ENCODE data around the gene ATG12.
"Not testable (repeated sequence)": the region's sequence is repeated elsewhere in the genome, so short reads cannot be mapped to it uniquely, and the experiment has no call there.

Gene ATG12

DNA sequence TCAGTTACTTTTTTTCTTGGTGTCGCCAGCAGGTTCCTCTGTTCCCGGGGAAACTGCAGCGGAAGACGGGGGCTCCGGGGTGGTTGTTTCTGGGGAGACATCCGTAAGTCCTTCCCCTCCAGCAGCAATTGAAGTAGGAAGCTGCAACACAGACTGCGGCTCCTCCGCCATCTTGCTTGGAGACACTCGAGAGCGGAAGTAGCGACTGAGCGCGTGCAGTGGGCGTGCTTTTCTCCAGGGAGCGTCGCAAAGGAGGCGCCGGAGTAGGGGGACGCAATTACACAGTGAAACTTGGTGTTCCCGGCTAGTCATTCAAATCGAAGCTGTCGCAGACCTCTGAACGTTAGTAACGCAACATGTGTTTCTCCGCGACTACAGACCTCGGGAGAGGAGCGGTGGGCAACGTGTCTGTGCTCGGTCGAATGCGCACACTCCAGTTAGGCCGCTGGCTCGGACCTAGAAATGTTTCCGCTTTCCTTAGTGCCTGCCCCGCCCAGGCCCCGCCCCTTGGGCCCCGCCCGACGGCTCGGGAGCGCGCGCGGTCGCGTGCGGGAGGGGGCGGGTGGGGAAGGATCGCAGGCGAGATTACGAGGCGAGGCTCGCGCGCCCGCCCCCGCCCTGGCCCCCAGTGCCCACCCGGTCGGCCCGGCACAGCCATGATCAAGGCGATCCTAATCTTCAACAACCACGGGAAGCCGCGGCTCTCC lies at the start of gene ATG12, which contains the start of gene AP3S1:
ATG12 (minus strand) TSS at position 184 of the 707 bp plus-strand sequence; CDS start at position 171, 13 bp downstream.
AP3S1 (plus strand) TSS at position 554 of the 707 bp plus-strand sequence; CDS start at position 657, 103 bp downstream.
- DNase-seq, result peak; percentile 95

DNA sequence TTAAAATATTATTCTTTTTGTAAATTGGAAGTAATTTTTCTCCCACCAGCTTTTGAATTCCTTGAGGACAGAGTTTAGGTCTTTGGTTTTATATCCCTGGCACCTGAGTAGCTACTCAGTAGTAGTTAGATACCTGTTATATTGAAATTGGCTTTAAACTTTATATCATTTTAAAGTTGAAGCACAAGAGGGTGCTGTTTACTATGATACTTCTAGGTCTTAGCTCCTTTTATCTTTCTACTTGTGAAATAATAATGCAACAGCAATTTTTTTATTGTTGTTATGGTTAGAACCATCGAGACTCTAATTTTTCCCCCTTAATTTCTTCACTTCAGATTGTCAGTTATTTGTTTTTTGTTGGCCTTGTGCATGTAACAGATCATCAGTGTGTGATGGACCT lies 46.7 kb upstream of the ATG12 start:
- DNase-seq, result no peak

DNA sequence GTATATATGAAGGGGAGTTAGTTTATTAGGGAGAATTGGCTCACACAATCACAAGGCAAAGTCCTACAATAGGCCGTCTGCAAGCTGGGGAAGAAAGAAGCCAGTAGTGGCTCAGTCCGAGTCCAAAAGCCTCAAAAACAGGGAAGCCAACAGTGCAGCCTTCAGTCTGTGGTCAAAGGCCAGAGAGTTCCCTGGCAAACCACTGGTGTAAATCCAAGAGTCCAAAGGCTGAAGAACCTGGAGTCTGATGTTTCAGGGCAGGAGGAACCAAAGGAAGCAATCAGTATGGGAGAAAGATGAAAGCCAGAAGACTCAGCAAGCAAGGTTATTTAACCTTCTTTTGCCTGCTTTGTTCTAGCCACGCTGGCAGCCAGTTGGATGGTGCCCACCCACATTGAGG lies 43.8 kb upstream of the ATG12 start:
- not testable (repeated sequence) for DNase-seq

DNA sequence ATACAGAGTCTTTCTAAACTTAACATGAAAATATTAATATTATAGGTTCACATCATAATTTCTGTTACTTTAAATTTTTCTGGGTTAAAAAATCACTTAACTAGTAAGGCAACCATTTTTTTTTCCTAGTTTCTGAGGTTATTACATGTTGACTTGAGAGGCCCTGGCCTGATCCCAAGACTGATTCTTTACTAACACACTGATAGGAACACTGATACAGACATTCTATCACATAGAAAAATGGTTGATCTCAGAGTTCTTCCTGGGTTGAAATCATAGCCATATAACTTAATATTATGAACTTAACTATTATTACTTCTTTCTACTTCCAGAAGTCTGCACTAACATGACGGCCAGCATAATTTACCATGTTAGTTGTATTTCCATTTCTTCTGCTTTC lies 43.3 kb upstream of the ATG12 start:
- DNase-seq, result no peak

DNA sequence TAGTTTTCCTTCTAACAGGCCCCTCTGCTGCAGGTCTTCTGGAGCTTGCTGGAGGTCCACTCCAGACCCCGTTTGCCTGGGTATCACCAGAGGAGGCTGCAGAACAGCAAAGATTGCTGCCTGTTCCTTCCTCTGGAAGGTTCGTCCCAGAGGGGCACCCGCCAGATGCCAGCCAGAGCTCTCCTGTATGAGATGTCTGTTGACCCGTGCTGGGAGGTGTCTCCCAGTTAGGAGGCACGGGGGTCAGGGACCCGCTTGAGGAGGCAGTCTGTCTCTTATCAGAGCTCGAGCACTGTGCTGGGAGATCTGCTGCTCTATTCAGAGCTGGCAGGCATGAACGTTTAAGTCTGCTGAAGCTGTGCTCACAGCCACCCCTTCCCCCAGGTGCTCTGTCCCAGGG lies 41.1 kb upstream of the ATG12 start:
- DNase-seq, result not testable (repeated sequence)

DNA sequence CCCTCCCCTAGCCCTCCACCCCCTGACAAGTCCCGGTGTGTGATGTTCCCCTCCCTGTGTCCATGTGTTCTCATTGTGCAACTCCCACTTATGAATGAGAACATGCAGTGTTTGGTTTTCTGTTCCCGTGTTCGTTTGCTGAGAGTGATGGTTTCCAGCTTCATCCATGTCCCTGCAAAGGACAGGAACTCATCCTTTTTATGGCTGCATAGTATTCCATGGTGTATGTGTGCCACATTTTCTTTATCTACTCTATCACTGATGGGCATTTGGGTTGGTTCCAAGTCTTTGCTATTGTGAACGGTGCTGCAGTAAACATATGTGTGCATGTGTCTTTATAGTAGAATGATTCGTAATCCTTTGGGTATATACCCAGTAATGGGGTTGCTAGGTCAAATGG lies 36.0 kb upstream of the ATG12 start:
- DNase-seq, result not testable (repeated sequence)

DNA sequence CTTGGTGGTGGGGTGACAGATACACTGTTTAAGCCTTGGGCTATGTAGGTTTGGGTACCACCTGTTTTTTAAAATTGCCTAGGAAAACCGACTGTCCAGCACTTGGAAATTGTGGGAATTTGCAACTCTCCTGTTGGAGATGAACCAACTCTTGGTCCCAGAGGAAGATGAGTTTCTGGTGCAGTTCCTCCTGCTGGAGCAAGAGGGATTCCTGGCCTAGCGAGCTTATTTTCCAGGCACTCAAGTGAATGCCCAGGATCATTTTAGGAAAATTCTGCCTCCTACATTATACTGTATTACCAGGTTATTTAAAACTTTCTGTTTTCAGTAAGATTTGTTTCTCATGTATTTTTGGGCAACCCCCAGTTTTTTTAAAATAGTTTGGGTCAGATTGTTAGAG lies 34.1 kb upstream of the ATG12 start:
- no peak for DNase-seq

DNA sequence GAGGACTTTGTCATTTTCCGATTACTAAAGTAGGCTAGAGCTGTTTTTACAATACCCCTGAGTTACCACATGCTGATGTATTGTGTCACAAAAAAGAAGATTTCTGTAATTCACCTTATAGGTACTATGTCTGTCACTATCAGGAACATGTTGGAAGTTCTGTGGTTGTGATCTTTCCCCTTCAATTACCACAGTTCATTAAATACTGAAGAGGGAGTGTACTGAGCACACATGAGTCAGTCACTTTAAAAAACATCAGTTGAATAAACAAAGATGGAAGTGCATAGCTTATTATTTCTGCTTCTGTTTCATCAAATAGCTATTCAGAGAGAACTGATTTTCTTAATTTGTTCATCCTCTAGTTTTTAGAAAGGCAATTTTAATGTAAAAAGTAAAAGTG lies 32.0 kb upstream of the ATG12 start:
- no peak for DNase-seq

DNA sequence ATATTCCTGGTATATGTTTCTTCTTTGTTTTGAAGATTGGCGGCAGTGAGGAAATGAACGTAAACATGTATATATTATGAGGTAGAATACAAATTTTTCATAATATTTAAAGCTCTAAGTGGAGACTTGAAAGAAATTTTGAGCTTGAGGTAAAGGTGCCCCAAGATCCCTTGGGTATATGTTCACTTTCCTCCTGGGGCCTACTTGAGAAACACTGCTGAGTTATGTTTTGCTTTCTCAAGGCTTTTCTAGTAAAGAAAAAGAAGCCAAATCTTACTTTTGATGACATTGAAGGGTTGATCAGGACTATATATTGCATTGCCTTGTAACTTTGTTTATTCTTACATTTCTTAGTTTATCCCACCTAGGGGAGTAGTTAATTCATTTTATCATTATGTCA lies 31.1 kb upstream of the ATG12 start:
- DNase-seq, result no peak

DNA sequence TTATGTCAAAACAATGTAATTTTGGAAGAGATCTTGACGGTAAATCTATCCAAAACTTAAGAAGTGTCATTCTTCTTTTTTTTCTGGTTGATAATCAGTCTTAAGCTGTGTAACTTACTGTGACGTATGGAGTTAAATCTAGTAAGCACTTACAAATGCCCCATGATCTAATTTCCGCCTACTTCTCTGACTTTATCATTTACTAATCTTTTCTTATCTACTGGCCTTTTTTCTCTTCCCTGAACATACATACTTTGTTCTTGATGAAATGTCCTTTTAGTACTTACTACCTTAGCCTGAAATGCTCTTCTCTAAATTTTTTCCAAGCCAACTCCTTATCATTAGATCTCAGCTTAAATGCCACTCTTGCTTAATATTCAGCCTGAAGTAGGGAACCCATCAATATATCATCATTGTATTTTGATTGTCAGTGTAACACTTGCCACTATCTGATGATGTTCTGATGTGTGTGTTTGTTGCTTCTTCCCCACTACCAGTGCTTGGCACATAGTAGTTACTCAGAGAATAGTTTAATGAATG lies 28.0 kb upstream of the ATG12 start:
- no peak for DNase-seq

DNA sequence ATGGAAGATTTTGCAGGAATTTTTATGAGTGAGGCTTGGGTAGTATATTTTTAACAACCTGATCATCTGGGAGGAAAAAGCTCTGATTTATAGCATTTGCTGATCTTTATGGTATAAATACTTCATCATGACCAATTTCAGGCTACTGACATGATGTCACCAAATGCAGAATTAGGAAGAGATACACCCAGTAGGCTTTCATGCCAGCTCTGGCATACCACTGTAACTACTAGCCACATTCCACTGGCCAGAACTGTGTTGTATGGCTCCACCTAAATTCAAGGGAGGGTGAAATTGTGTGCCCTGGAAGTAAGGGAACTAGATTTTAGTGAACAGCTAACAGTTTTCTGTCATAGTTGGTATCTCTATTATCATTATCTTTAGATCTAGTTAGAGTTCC lies 18.0 kb upstream of the ATG12 start:
- DNase-seq, result no peak

DNA sequence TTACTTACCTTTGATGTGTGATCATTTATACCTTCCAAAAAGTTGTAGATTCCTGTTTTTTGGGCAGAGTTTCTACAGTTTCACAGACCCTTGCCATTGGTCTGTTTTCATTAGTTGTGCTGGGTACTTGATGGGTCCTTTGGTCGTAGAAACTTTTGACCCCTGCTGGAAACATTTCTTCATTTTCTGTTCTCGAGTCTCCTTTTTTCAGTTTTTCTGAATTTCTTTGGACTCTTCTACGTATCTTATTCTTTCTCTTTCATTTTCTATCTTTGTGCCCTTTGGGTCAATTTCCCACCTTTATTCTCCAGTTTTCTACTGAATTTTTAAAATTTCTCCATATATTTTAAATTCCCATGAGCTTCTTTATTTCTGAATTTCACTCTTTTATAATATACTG lies 17.0 kb upstream of the ATG12 start:
- DNase-seq, result no peak

DNA sequence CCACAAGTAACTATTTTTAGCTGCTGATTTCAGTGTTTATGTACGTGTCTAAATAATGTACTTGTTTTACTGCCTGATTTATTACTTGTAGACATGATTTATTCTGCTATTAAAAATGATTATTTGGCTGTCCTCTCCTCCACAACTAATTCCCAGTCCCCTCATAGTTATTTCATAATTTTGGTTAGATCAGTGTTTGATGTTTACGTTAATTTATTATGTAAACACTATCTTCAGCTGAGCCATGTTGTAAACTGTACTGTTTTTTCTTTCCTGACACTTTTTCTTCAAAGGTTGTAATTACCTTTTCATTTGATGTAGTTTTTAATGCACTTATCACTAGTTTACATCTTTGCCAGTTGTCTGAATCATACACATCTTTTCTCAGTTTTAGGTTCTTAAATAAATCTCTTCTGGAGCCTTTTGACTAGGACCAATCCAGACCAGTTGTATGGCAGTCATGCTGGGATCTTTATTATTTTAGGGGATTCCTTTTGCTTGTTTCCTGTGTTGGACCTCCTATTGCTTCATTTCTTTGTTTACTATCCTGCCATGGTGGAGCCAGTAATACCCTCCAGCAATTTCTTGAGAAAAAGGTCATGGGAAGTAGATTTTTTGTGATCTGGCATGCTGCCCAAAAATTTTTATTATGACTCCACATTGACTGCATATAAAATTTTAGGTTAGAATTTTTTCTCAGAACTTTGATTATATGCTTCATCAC lies 16.4 kb upstream of the ATG12 start:
- no peak for DNase-seq

DNA sequence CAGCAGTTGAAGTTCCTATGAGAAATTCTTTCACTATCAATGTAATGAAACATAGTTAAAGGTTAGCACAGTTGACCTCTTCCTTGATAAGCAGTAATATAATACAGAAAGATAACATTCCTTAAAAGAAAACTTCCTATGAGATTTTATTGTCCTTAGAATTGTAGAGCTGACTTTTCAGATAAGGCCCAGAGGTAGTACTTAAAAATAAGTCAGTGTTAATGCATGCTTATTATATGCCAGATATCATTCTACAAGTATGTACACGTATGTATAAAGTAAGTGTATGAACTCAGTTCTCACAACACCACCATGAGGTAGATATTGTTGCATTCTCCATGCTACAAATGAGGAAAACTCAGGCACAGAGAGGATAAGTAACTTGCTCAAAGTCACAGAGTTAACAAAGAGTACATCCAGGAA lies 15.7 kb upstream of the ATG12 start:
- DNase-seq, result no peak

DNA sequence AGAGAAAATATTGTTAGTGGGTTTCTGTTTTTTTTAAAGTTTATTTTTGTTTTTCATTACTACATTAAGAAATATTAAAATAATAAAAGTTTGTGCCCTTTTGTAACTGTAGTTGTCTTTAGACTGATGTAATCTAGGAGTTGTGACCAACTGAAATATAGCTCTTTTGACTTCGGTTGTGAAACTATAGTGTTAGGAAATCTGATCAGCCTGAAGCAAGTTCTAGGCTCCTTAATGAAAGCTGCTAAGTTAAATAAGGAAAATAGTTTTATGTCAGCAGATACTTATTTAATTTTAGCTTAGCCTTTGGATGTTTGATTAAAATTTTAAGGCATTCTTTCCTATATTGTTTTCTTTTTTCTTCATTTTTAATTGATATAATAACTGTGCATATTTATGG lies 14.6 kb upstream of the ATG12 start:
- no peak for DNase-seq

DNA sequence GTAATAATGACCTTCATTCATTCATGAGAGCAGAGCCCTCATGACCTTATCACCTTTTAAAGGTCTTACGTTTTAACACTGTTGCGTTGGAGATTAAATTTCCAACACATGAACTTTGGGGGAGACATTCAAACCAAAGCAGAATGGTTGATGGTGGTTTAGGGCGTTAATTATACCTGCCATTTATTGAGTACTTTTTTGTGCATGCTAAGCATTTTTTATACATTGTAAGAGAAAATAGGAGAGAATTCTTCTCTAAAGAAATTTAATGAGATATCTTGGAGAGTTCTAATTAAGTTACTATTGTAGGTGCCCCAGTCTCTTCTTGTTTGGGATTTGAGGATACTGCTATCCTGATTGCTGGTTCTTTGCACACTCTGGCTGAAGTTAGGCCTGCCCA lies 12.8 kb upstream of the ATG12 start:
- no peak for DNase-seq

DNA sequence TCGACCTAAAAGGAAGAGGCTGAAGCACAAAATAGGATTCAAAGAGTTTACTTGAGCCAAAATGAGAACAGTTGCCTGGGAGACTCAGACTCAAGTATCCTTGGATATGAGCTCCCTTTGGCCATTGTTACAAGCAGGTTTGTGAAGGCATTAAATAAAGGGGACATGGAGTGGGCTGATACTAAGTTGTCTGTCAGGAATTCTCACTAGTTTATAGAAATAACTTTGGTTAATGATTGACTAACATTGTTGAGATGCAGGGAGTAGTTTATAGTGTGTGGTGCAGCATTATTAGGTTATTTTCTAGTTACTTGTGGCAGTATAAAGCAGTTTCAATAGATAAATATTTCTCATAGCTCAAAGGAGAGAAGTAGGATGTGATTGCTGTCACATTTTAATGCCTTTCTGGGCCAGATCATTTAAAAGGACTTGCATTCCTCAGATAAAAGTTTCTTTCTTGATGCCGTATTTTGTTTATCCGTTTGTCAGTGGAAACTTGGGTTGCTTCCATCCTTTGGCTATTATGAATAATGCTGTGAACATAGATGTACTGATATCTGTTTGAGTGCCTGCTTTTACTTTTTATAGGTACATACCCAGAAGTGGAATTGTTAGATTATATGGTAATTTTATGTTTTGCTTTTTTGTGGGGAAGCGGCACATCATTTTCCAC lies 9.5 kb upstream of the ATG12 start:
- no peak for DNase-seq

DNA sequence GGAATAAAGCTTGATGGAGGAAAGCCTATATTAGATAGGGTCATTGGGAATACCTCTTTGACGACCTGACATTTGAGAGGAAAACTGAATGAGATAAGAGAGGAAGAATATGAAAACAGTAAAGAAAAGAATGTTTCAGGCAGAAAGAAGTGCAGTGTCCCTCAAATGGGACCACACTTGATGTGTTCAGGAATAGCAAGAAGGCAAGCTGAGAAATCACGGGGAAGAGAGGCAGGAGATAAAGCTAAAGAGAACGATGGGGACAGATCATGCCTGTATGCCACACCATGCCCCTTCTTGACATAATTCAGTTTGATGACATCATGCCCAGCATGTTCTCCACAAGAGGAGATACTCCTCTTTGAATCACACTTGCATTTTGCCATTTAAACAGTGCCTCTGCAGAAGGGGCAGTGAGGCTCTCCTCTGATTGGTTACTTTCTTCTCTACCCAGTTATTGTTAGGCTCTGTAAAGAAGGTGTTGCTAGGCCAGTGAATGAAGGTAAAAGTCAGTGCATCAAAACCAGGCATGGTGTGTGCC lies 8.0 kb upstream of the ATG12 start:
- DNase-seq, result no peak

DNA sequence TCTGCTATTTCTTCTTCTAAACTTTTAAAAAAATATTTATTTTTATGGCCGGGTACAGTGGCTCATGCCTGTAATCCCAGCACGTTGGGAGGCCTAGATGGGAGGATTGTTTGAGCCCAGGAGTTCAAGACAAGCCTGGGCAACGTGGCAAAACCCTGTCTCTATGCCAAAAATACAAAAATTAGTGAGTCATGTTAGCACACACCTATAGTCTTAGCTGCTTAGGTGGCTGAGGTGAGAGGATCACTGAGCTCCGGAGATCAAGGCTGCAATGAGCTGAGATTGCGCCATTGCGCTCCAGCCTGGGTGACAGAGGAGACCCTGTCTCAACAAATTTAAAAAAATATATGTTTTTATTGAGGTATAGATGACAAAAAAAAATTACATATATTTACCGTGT lies 5.9 kb upstream of the ATG12 start:
- DNase-seq, result no peak

DNA sequence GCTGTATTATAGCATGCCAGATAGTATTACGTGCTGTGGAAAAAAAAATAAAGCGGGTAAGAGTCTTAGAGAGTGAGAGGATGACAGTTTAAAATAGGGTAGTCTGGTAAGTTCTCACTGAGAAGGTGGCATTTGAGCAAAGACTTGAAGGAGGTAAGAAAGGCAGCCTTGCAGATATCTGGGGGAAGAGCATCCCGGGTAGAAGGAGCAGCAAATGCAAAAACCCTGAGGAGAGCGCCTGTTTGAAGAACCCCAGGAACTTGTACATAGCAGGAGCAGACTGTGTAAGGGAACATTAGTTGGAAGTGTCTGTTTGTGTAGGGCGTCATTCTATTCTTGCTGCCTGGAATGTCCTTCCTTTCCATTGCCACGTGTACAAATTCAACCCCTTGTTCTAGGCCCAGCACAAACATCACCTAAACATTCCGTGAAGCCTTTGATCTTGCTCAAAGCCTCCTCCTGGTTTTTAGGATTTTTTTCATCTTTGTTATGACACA lies 3.0 kb upstream of the ATG12 start:
- DNase-seq, result no peak

DNA sequence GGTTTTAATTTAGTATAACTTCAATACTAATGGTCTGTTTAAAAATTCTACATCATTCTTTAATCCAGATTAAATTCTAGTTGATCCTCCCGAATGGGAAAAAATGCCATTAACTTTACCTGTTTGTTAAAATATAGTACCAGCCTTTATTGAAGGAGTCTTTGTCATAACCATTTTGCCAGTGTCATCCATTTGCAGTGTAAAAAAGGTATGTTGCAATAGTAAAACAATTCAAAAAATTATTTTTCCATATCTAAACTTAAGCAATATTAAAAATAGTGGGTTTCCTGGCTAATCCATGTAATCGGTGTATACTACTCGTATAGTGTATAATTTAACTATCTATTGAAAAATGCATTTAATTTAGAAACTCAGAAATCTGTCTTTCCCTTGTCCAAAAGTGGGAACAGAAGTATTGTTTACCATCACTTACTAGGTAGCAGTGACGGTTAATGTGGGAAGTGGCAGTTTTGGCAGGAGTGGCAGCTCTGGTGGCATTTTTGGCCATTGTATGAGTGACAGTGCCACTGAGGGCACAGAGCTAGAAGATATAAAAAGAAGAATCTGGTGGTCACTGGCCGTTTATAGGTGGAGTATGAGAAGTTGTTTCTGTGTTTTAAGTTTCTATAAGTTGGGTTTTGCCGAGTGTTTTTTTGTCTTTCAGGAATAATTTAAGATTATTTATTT lies 2.2 kb upstream of the ATG12 start:
- DNase-seq, result no peak

DNA sequence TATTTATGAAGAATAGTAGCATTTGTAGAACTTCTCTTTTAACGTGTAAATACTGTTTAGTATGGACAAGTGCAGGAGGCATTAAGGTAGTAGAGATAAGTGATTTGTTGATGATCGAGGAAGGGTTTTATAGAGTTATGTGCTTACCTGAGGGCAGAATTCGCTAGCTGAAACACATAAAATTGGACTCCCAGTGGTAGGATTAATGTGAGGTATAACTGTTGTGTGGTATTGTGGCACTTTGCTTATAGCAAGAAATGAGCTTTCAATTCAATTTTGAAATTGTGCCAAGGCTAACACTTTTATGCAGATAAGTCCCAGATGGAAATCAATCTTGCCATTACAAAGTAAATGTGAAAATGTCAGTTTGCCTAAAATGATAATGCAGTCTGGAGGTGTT lies 1.6 kb upstream of the ATG12 start:
- no peak for DNase-seq

Measured in left hindlimb (tissue), 1 donor.